ENCODE results near the gene MRGPRE.

MRGPRE gene

GRCh38 chr11:3197044-3197695, 35.0 kb downstream of the MRGPRE start:
- DNase-seq (no peak), ATAC-seq (ENCODE audit: insufficient read depth, low read depth) (no peak)
- Histone ChIP-seq H3K27me3 (ENCODE audit: insufficient read depth, low read length, poor library complexity) (no peaks in the 10 kb centered on the region), H2AFZ (ENCODE audit: low read depth, low read length) (no peak overlapping the region), H3K4me1 (ENCODE audit: insufficient read depth, low read length) (peaks cover 22% of the 10 kb centered on the region), H4K20me1 (ENCODE audit: insufficient read depth, low read length) (no peaks in the 10 kb centered on the region), H3K9me3 (ENCODE audit: insufficient read depth, low read length, severe bottlenecking) (no peaks in the 10 kb centered on the region), H3K4me3 (ENCODE audit: low read depth in 1 of 2, low read length in 2 of 2) (no peak overlapping the region), H3K79me2 (ENCODE audit: insufficient read depth, low read length) (no peaks in the 10 kb centered on the region), H3K4me2 (ENCODE audit: insufficient read depth, low read length) (no peak overlapping the region), H3K27ac (ENCODE audit: low read length) (no peak overlapping the region), H3K9ac (ENCODE audit: low read depth, low read length) (no peak overlapping the region), H3K36me3 (ENCODE audit: insufficient read depth, low read length) (no peaks in the 10 kb centered on the region)
- no peak for TF ChIP-seq EZH2 (IDR thresholded peaks at IDR 0.05; ENCODE audit: borderline replicate concordance, low read depth, low read length, severe bottlenecking)

GRCh38 chr11:3196161-3197043, 35.8 kb downstream of the MRGPRE start:
- Histone ChIP-seq H2AFZ (ENCODE audit: low read depth, low read length) (no peak overlapping the region), H3K4me1 (ENCODE audit: insufficient read depth, low read length) (peaks cover 14% of the 10 kb centered on the region), H3K4me3 (ENCODE audit: low read depth in 1 of 2, low read length in 2 of 2) (no peak overlapping the region), H3K4me2 (ENCODE audit: insufficient read depth, low read length) (no peak overlapping the region), H3K27me3 (ENCODE audit: insufficient read depth, low read length, poor library complexity) (no peaks in the 10 kb centered on the region), H3K36me3 (ENCODE audit: insufficient read depth, low read length) (no peaks in the 10 kb centered on the region), H3K27ac (ENCODE audit: low read length) (no peak overlapping the region), H3K9ac (ENCODE audit: low read depth, low read length) (no peak overlapping the region), H3K9me3 (ENCODE audit: insufficient read depth, low read length, severe bottlenecking) (no peaks in the 10 kb centered on the region), H4K20me1 (ENCODE audit: insufficient read depth, low read length) (no peaks in the 10 kb centered on the region), H3K79me2 (ENCODE audit: insufficient read depth, low read length) (no peaks in the 10 kb centered on the region)
- ATAC-seq (ENCODE audit: insufficient read depth, low read depth), result no peak
- no peak for DNase-seq
- TF ChIP-seq CTCF (IDR thresholded peaks at IDR 0.05; ENCODE audit: borderline replicate concordance, extremely low read depth, low read length, poor library complexity, severe bottlenecking), result no peak

- H3K4me3 ChIP-seq (ENCODE audit: low read depth in 1 of 2, low read length in 2 of 2), result no peak overlapping the region
- no peak overlapping the region for H2AFZ ChIP-seq (ENCODE audit: low read depth, low read length)
- DNase-seq (no peak), ATAC-seq (ENCODE audit: insufficient read depth, low read depth) (no peak)
- H3K79me2 ChIP-seq (ENCODE audit: insufficient read depth, low read length), result no peaks in the 10 kb centered on the region
- TF ChIP-seq CTCF (IDR thresholded peaks at IDR 0.05; ENCODE audit: borderline replicate concordance, extremely low read depth, low read length, poor library complexity, severe bottlenecking) (no peak), EZH2 (IDR thresholded peaks at IDR 0.05; ENCODE audit: borderline replicate concordance, low read depth, low read length, severe bottlenecking) (no peak)
- H3K36me3 ChIP-seq (ENCODE audit: insufficient read depth, low read length), result no peaks in the 10 kb centered on the region
- no peak overlapping the region for H3K27ac ChIP-seq (ENCODE audit: low read length)
- no peak overlapping the region for H3K4me2 ChIP-seq (ENCODE audit: insufficient read depth, low read length)
- H3K27me3 ChIP-seq (ENCODE audit: insufficient read depth, low read length, poor library complexity), result no peaks in the 10 kb centered on the region
- H4K20me1 ChIP-seq (ENCODE audit: insufficient read depth, low read length), result no peaks in the 10 kb centered on the region
- peaks cover 5% of the 10 kb centered on the region for H3K4me1 ChIP-seq (ENCODE audit: insufficient read depth, low read length)
- no peak overlapping the region for H3K9ac ChIP-seq (ENCODE audit: low read depth, low read length)
- H3K9me3 ChIP-seq (ENCODE audit: insufficient read depth, low read length, severe bottlenecking), result no peaks in the 10 kb centered on the region
Measured at GRCh38 chr11:3195251-3196160, 36.7 kb downstream of the MRGPRE start.
